ES-I3 (cell line): ENCODE data around the gene KRTAP4-6.
"Not testable (repeated sequence)": the region's sequence is repeated elsewhere in the genome, so short reads cannot be mapped to it uniquely, and the experiment has no call there.

Experiments used
- H3K36me3 ChIP-seq: 2 replicates; pipeline ENCODE4 v1.6.1; 2013; ENCODE audit warnings: mild to moderate bottlenecking, low read length, control low read depth, moderate library complexity; ENCODE audit not compliant: insufficient read depth
- H3K4me1 ChIP-seq: 2 replicates; pipeline ENCODE4 v1.6.1; 2013; ENCODE audit warnings: mild to moderate bottlenecking, control low read depth, low read length; ENCODE audit not compliant: insufficient read depth
- H3K9ac ChIP-seq: 2 replicates; pipeline ENCODE4 v1.6.1; 2013; ENCODE audit warnings: low read depth, mild to moderate bottlenecking, low read length, moderate library complexity
- H3K9me3 ChIP-seq: 2 replicates; pipeline ENCODE4 v1.6.1; 2013; ENCODE audit warnings: mild to moderate bottlenecking, low read length, moderate library complexity; ENCODE audit not compliant: control insufficient read depth, insufficient read depth

Gene KRTAP4-6

GRCh38 chr17:41140360-41141131, at the start of gene KRTAP4-6:
Gene KRTAP4-6, minus strand, starts transcription at chr17:41140544. Its CDS starts 57 bp downstream, at chr17:41140487.
- H3K36me3 ChIP-seq, result no peaks in the 10 kb centered on the region
- no peaks in the 10 kb centered on the region for H3K4me1 ChIP-seq
- peaks cover 4% of the 10 kb centered on the region; the same call in 1 of the 2 replicates for H3K9me3 ChIP-seq
- no peak within 1 kb of the TSS for H3K9ac ChIP-seq

GRCh38 chr17:41189837-41190318, 49.5 kb upstream of the KRTAP4-6 start, which contains the start of gene KRTAP9-1:
Gene KRTAP9-1, plus strand, starts transcription at chr17:41189887. Its CDS starts 0 bp downstream, at chr17:41189887.
- H3K9ac ChIP-seq, H3K4me1 ChIP-seq, H3K36me3 ChIP-seq, H3K9me3 ChIP-seq: not testable (repeated sequence)

- Histone ChIP-seq H3K4me1 (no peaks in the 10 kb centered on the region), H3K9ac (no peak overlapping the region), H3K36me3 (no peaks in the 10 kb centered on the region), H3K9me3 (no peaks in the 10 kb centered on the region)
Observed at GRCh38 chr17:41186872-41187271, 46.5 kb upstream of the KRTAP4-6 start.

- Histone ChIP-seq H3K4me1 (no peaks in the 10 kb centered on the region), H3K9me3 (no peaks in the 10 kb centered on the region), H3K9ac (no peak overlapping the region), H3K36me3 (no peaks in the 10 kb centered on the region)
Observed at GRCh38 chr17:41185001-41185400, 44.7 kb upstream of the KRTAP4-6 start.

GRCh38 chr17:41184480-41184961, 44.2 kb upstream of the KRTAP4-6 start, which contains the start of gene KRTAP4-1:
Gene KRTAP4-1, minus strand, starts transcription at chr17:41184911. Its CDS starts 57 bp downstream, at chr17:41184854.
- Histone ChIP-seq H3K9me3 (no peaks in the 10 kb centered on the region), H3K4me1 (no peaks in the 10 kb centered on the region), H3K9ac (no peak within 1 kb of the TSS), H3K36me3 (no peaks in the 10 kb centered on the region)

GRCh38 chr17:41178843-41179616, 38.7 kb upstream of the KRTAP4-6 start:
- Histone ChIP-seq H3K4me1 (no peaks in the 10 kb centered on the region), H3K9ac (no peak overlapping the region)

GRCh38 chr17:41178341-41178740, 38.0 kb upstream of the KRTAP4-6 start:
- no peak overlapping the region for H3K9ac ChIP-seq
- H3K4me1 ChIP-seq, result no peaks in the 10 kb centered on the region
- H3K9me3 ChIP-seq, result no peaks in the 10 kb centered on the region
- no peaks in the 10 kb centered on the region for H3K36me3 ChIP-seq

More at GRCh38 chr17:41178843-41179616, 38.7 kb upstream of the KRTAP4-6 start:
- Histone ChIP-seq H3K36me3 (no peaks in the 10 kb centered on the region), H3K9me3 (no peaks in the 10 kb centered on the region)

GRCh38 chr17:41177727-41178271, 37.5 kb upstream of the KRTAP4-6 start, which contains the start of gene KRTAP4-2:
Gene KRTAP4-2, minus strand, starts transcription at chr17:41178221. Its CDS starts 57 bp downstream, at chr17:41178164.
- Histone ChIP-seq H3K9me3 (no peaks in the 10 kb centered on the region), H3K4me1 (no peaks in the 10 kb centered on the region), H3K36me3 (no peaks in the 10 kb centered on the region), H3K9ac (no peak within 1 kb of the TSS)

GRCh38 chr17:41176744-41177387, 36.5 kb upstream of the KRTAP4-6 start:
- no peak overlapping the region for H3K9ac ChIP-seq

GRCh38 chr17:41171886-41172285, 31.5 kb upstream of the KRTAP4-6 start:
- H3K9me3 ChIP-seq, result no peaks in the 10 kb centered on the region
- no peak overlapping the region for H3K9ac ChIP-seq
- no peaks in the 10 kb centered on the region for H3K4me1 ChIP-seq
- H3K36me3 ChIP-seq, result no peaks in the 10 kb centered on the region

More at GRCh38 chr17:41176744-41177387, 36.5 kb upstream of the KRTAP4-6 start:
- H3K4me1 ChIP-seq, result no peaks in the 10 kb centered on the region
- H3K36me3 ChIP-seq, result no peaks in the 10 kb centered on the region
- no peaks in the 10 kb centered on the region for H3K9me3 ChIP-seq

- H3K4me1 ChIP-seq, result no peaks in the 10 kb centered on the region
- no peak within 1 kb of the TSS for H3K9ac ChIP-seq
- H3K36me3 ChIP-seq, result no peaks in the 10 kb centered on the region
- no peaks in the 10 kb centered on the region for H3K9me3 ChIP-seq
Observed at GRCh38 chr17:41168121-41168520, 27.8 kb upstream of the KRTAP4-6 start, which contains the start of gene KRTAP4-3. Gene KRTAP4-3, minus strand, starts transcription at chr17:41168221. Its CDS starts 49 bp downstream, at chr17:41168172.

- Histone ChIP-seq H3K9ac (no peak overlapping the region), H3K4me1 (no peaks in the 10 kb centered on the region), H3K36me3 (no peaks in the 10 kb centered on the region), H3K9me3 (no peaks in the 10 kb centered on the region)
Observed at GRCh38 chr17:41167561-41167960, 27.2 kb upstream of the KRTAP4-6 start.

- no peaks in the 10 kb centered on the region for H3K36me3 ChIP-seq
- H3K4me1 ChIP-seq, result no peaks in the 10 kb centered on the region
- no peaks in the 10 kb centered on the region for H3K9me3 ChIP-seq
- no peak overlapping the region for H3K9ac ChIP-seq
Observed at GRCh38 chr17:41163828-41164227, 23.5 kb upstream of the KRTAP4-6 start.

GRCh38 chr17:41160648-41161047, 20.3 kb upstream of the KRTAP4-6 start, which contains the start of gene KRTAP4-4:
Gene KRTAP4-4, minus strand, starts transcription at chr17:41160748. Its CDS starts 57 bp downstream, at chr17:41160691.
- H3K36me3 ChIP-seq, result no peaks in the 10 kb centered on the region
- no peaks in the 10 kb centered on the region for H3K9me3 ChIP-seq
- H3K9ac ChIP-seq, result no peak within 1 kb of the TSS
- no peaks in the 10 kb centered on the region for H3K4me1 ChIP-seq
